Measurements from ENCODE around the gene PCSK6.

DNA sequence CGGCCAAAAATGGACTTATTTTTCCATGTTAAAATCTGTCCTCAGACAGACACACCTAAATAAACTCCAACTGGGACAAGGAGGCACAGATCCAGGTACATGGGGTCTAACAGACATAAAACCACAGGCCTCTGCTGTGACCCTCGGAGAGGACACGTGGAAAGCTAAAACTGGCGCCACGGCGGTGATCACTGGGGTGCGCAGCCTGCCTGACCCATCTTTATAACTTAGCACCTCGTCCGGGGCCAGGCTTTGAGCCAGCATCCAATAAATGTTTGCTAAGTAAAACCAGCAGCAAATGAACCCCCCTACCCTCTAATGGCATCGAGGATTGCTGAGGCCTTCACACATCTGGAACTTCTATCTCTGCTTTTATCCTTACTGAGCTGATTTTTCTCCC lies 15.3 kb downstream of the PCSK6 start:
- no peak for TF ChIP-seq CTCF (conservative IDR thresholded peaks at IDR 0.05; ENCODE audit: low read length)
- no peak for TF ChIP-seq EZH2phosphoT487 (IDR thresholded peaks at IDR 0.05; ENCODE audit: borderline replicate concordance, low read depth, low read length)
